Hepatocyte (in vitro differentiated cells): ENCODE data around the gene RTTN. TPM values are rescaled to one million over a fixed set of nuclear protein-coding genes. Genes with fewer than 3 reads are reported as not detected.

Experiments used
- DNase-seq: peaks from one replicate; pipeline ENCODE4 v3.0.0-alpha.2; 2016; ENCODE audit warnings: low spot score
- H2AFZ ChIP-seq: fragments of 200-600 bp; sonication (generic); 2 replicates; pipeline ENCODE4 v1.6.0; 2016; ENCODE audit warnings: antibody characterized with exemption, mild to moderate bottlenecking
- H3K27ac ChIP-seq: fragments of 200-600 bp; sonication (generic); 2 replicates; pipeline ENCODE4 v1.5.1; 2016; ENCODE audit warnings: mild to moderate bottlenecking
- H3K27me3 ChIP-seq: fragments of 200-600 bp; sonication (generic); 2 replicates; pipeline ENCODE4 v1.6.1; 2016
- H3K36me3 ChIP-seq: fragments of 200-600 bp; sonication (generic); replicated peaks from 2 replicates; pipeline ENCODE4 v1.5.1; 2016; ENCODE audit warnings: low read depth; ENCODE audit not compliant: insufficient read depth
- H3K4me1 ChIP-seq: fragments of 200-600 bp; sonication (generic); 2 replicates; pipeline ENCODE4 v1.5.1; 2016; ENCODE audit warnings: mild to moderate bottlenecking, moderate library complexity; ENCODE audit not compliant: insufficient read depth
- H3K4me2 ChIP-seq: fragments of 200-600 bp; sonication (generic); 2 replicates; pipeline ENCODE4 v1.6.0; 2016
- H3K4me3 ChIP-seq: fragments of 200-600 bp; sonication (generic); 2 replicates; pipeline ENCODE4 v1.5.1; 2016; ENCODE audit warnings: mild to moderate bottlenecking
- H3K79me2 ChIP-seq: fragments of 200-600 bp; sonication (generic); 2 replicates; pipeline ENCODE4 v1.6.0; 2017; ENCODE audit warnings: mild to moderate bottlenecking
- H3K9me2 ChIP-seq: fragments of 200-600 bp; sonication (generic); replicated peaks from 2 replicates; pipeline ENCODE4 v1.6.0; 2017; ENCODE audit warnings: mild to moderate bottlenecking; ENCODE audit not compliant: insufficient read depth
- H3K9me3 ChIP-seq: fragments of 200-600 bp; sonication (generic); 2 replicates; pipeline ENCODE4 v1.5.1; 2016; ENCODE audit warnings: low read depth, mild to moderate bottlenecking
- H4K20me1 ChIP-seq: fragments of 200-600 bp; sonication (generic); 2 replicates; pipeline ENCODE4 v1.6.0; 2016; ENCODE audit warnings: mild to moderate bottlenecking; ENCODE audit not compliant: insufficient read depth, poor library complexity, severe bottlenecking
- CTCF ChIP-seq: fragments of 200-600 bp; sonication (generic); IDR thresholded peaks from 2 replicates; pipeline ENCODE4 v1.5.1; 2016; ENCODE audit warnings: antibody characterized with exemption, mild to moderate bottlenecking; ENCODE audit not compliant: poor library complexity
- EZH2 ChIP-seq: fragments of 200-600 bp; sonication (generic); IDR thresholded peaks from 2 replicates; pipeline ENCODE4 v1.6.1; 2016; ENCODE audit warnings: antibody characterized with exemption, mild to moderate bottlenecking, borderline replicate concordance
- EZH2phosphoT487 ChIP-seq: fragments of 200-600 bp; sonication (generic); IDR thresholded peaks from one replicate; pipeline ENCODE4 v1.6.1; 2018; ENCODE audit warnings: antibody characterized with exemption, mild to moderate bottlenecking, low read depth, moderate library complexity; ENCODE audit not compliant: unreplicated experiment, severe bottlenecking
- WGBS: methylation state at CpG from one replicate; pipeline ENCODE4 v1.1.6; 2016; ENCODE audit warnings: low lambda C conversion rate; ENCODE audit errors: missing lambda C conversion rate; 5-methylcytosine and 5-hydroxymethylcytosine counted together
- polyA plus RNA-seq: library from polyadenylated mRNA; unstranded; fragments of >200 nt; fragmentation: Nextera tagmentation; extraction: Ambion mirVana; gene quantifications from 2 replicates; pipeline ENCODE4 v1.2.1, GENCODE V29; 2016
- total RNA-seq: library from RNA; depleted of rRNA; stranded (reverse); fragments of >200 nt; gene quantifications from 2 replicates; pipeline ENCODE4 v1.2.3, GENCODE V29; 2014

The RTTN gene
- total and polyA plus RNA-seq, 2 experiments from 2014 or later, result 2.5 to 14.0 TPM

DNA sequence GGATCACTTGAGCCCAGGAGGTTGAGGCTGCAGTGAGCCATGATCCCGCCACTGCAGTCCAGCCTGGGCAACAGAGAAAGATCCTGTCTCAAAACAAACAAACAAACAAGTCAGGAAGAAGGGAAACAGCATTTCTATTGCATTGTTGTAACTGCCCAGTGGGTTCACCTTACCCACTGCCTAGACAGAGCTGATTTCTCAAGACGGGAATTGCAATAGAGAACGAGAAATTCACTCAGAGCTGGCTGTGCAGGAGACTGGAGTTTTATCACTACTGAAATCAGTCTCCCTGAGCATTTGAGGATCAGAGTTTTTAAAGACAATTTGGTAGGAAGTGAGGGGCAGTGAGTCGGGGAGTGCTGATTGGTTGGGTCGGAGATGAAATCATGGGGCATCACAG lies 24.2 kb upstream of the RTTN start:
- 87% methylated on average over 5 of the region's 5 CpGs for WGBS
- TF ChIP-seq EZH2phosphoT487, result no peak
- no peak for TF ChIP-seq CTCF
- no peak for TF ChIP-seq EZH2

GRCh38 chr18:70228536-70228935 lies 23.0 kb upstream of the RTTN start:
- Histone ChIP-seq H3K27ac (no peak overlapping the region), H3K36me3 (no peaks in the 10 kb centered on the region), H3K4me1 (no peaks in the 10 kb centered on the region), H3K9me3 (peaks cover 13% of the 10 kb centered on the region), H3K4me3 (no peak overlapping the region), H3K79me2 (no peaks in the 10 kb centered on the region), H3K27me3 (peaks cover 10% of the 10 kb centered on the region), H4K20me1 (no peaks in the 10 kb centered on the region), H3K9me2 (no peaks in the 10 kb centered on the region), H3K4me2 (no peak overlapping the region), H2AFZ (no peak overlapping the region)
- no peak for TF ChIP-seq EZH2phosphoT487
- TF ChIP-seq EZH2, result no peak
- TF ChIP-seq CTCF, result no peak
- WGBS, result 43% methylated on average over 2 of the region's 2 CpGs
- DNase-seq, result no peak

More for the DNA sequence above, 24.2 kb upstream of the RTTN start:
- Histone ChIP-seq H3K79me2 (no peaks in the 10 kb centered on the region), H3K4me1 (no peaks in the 10 kb centered on the region), H3K36me3 (no peaks in the 10 kb centered on the region), H3K9me2 (no peaks in the 10 kb centered on the region), H3K9me3 (peaks cover 13% of the 10 kb centered on the region), H3K27ac (no peak overlapping the region), H2AFZ (no peak overlapping the region), H3K27me3 (peaks cover 2% of the 10 kb centered on the region), H4K20me1 (no peaks in the 10 kb centered on the region), H3K4me2 (no peak overlapping the region), H3K4me3 (no peak overlapping the region)
- no peak for DNase-seq

DNA sequence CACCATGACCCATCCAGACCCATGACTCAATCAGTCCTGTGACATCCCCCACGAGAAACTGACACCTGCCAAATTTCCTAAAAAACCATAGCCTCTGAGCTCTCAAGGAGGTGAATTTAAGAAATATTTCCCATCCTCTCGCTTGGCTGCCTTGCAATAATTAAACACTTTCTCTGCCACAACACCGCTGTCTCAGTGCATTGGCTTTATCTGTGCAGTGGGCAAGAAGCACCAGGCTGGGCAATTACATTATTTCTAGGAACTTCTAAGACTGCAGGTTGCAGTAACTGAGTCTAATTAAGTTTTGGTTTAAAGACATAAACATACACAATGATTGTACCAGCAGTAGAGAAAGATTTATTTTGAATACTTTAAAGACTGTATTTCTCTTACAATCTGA lies 22.0 kb upstream of the RTTN start:
- Histone ChIP-seq H3K9me2 (no peaks in the 10 kb centered on the region), H3K4me2 (no peak overlapping the region), H4K20me1 (no peaks in the 10 kb centered on the region), H3K36me3 (no peaks in the 10 kb centered on the region), H3K27me3 (peaks cover 17% of the 10 kb centered on the region), H3K79me2 (no peaks in the 10 kb centered on the region), H3K9me3 (peaks cover 13% of the 10 kb centered on the region), H2AFZ (no peak overlapping the region), H3K4me3 (no peak overlapping the region), H3K27ac (no peak overlapping the region), H3K4me1 (no peaks in the 10 kb centered on the region)
- WGBS, result 87% methylated on average over 3 of the region's 3 CpGs
- TF ChIP-seq EZH2 (no peak), EZH2phosphoT487 (no peak), CTCF (no peak)
- DNase-seq, result no peak

- no peak for DNase-seq
- Histone ChIP-seq H3K4me1 (no peaks in the 10 kb centered on the region), H3K9me3 (no peaks in the 10 kb centered on the region), H3K4me2 (no peak overlapping the region), H3K9me2 (no peaks in the 10 kb centered on the region), H4K20me1 (no peaks in the 10 kb centered on the region), H3K79me2 (no peaks in the 10 kb centered on the region), H3K36me3 (no peaks in the 10 kb centered on the region), H3K27me3 (peaks cover 33% of the 10 kb centered on the region), H3K4me3 (no peak overlapping the region), H3K27ac (no peak overlapping the region), H2AFZ (no peak overlapping the region)
- TF ChIP-seq CTCF, result no peak
- no peak for TF ChIP-seq EZH2phosphoT487
- no peak for TF ChIP-seq EZH2
- whole genome bisulfite sequencing, result 85% methylated on average over 6 of the region's 6 CpGs
These were observed 16.4 kb upstream of the RTTN start for GRCh38 chr18:70221915-70222278.
